Dedifferentiated amniotic fluid mesenchymal stem cell (primary cell): Measurements from ENCODE around the gene SEMA3G.

Source experiments
- DNase-seq: peaks from one replicate; pipeline ENCODE4 v3.0.0-alpha.2; 2016; ENCODE audit errors: extremely low spot score

SEMA3G gene

GRCh38 chr3:52422669-52423068 lies 22.2 kb downstream of the SEMA3G start:
- no peak for DNase-seq

- DNase-seq, result no peak
These were observed 24.5 kb downstream of the SEMA3G start for GRCh38 chr3:52420388-52420787.

- DNase-seq, result no peak
These were observed 29.1 kb downstream of the SEMA3G start for GRCh38 chr3:52415800-52416199.

- DNase-seq, result no peak
These were observed 36.4 kb downstream of the SEMA3G start for GRCh38 chr3:52408466-52408865.

- no peak for DNase-seq
These were observed 37.1 kb downstream of the SEMA3G start for GRCh38 chr3:52407779-52408178.

- no peak for DNase-seq
These were observed 38.0 kb downstream of the SEMA3G start for GRCh38 chr3:52406791-52407510.

- DNase-seq, result no peak
These were observed 38.7 kb downstream of the SEMA3G start for GRCh38 chr3:52406231-52406661.

- no peak for DNase-seq
These were observed 39.2 kb downstream of the SEMA3G start for GRCh38 chr3:52405601-52406110.

GRCh38 chr3:52405066-52405465 lies 39.8 kb downstream of the SEMA3G start:
- no peak for DNase-seq

GRCh38 chr3:52404391-52404790 lies 40.5 kb downstream of the SEMA3G start:
- no peak for DNase-seq

- no peak for DNase-seq
These were observed 40.9 kb downstream of the SEMA3G start for GRCh38 chr3:52403955-52404354.

- DNase-seq, result no peak
These were observed 41.5 kb downstream of the SEMA3G start for GRCh38 chr3:52403271-52403841.

GRCh38 chr3:52402706-52403270 lies 42.1 kb downstream of the SEMA3G start:
- no peak for DNase-seq

GRCh38 chr3:52402101-52402521 lies 42.8 kb downstream of the SEMA3G start:
- DNase-seq, result no peak

GRCh38 chr3:52401551-52401950 lies 43.4 kb downstream of the SEMA3G start:
- DNase-seq, result no peak

GRCh38 chr3:52401021-52401420 lies 43.9 kb downstream of the SEMA3G start:
- no peak for DNase-seq

GRCh38 chr3:52400275-52400793 lies 44.6 kb downstream of the SEMA3G start:
- no peak for DNase-seq

GRCh38 chr3:52399593-52399992 lies 45.3 kb downstream of the SEMA3G start:
- no peak for DNase-seq

- no peak for DNase-seq
These were observed 45.8 kb downstream of the SEMA3G start for GRCh38 chr3:52399131-52399530.

- no peak for DNase-seq
These were observed 46.2 kb downstream of the SEMA3G start for GRCh38 chr3:52398670-52399081.

- no peak for DNase-seq
These were observed 47.1 kb downstream of the SEMA3G start for GRCh38 chr3:52397676-52398399.
